ENCODE data around the gene UROC1.

- TF ChIP-seq CREB1 (IDR thresholded peaks at IDR 0.05; ENCODE audit: low read depth) (no peak), YY1 (IDR thresholded peaks at IDR 0.05; ENCODE audit: low read depth) (no peak), CEBPB (IDR thresholded peaks at IDR 0.05) (no peak), EP300 (IDR thresholded peaks at IDR 0.05; ENCODE audit: borderline replicate concordance) (no peak), TCF12 (IDR thresholded peaks at IDR 0.05; ENCODE audit: low read depth) (no peak), MAX (IDR thresholded peaks at IDR 0.05) (no peak), TEAD4 (IDR thresholded peaks at IDR 0.05) (no peak), RAD21 (IDR thresholded peaks at IDR 0.05; ENCODE audit: low read depth) (no peak), FOXM1 (IDR thresholded peaks at IDR 0.05; ENCODE audit: borderline replicate concordance, low read depth) (no peak), USF1 (IDR thresholded peaks at IDR 0.05) (no peak), TAF1 (IDR thresholded peaks at IDR 0.05; ENCODE audit: low read depth) (no peak)
- TF ChIP-seq, protein P1, sequence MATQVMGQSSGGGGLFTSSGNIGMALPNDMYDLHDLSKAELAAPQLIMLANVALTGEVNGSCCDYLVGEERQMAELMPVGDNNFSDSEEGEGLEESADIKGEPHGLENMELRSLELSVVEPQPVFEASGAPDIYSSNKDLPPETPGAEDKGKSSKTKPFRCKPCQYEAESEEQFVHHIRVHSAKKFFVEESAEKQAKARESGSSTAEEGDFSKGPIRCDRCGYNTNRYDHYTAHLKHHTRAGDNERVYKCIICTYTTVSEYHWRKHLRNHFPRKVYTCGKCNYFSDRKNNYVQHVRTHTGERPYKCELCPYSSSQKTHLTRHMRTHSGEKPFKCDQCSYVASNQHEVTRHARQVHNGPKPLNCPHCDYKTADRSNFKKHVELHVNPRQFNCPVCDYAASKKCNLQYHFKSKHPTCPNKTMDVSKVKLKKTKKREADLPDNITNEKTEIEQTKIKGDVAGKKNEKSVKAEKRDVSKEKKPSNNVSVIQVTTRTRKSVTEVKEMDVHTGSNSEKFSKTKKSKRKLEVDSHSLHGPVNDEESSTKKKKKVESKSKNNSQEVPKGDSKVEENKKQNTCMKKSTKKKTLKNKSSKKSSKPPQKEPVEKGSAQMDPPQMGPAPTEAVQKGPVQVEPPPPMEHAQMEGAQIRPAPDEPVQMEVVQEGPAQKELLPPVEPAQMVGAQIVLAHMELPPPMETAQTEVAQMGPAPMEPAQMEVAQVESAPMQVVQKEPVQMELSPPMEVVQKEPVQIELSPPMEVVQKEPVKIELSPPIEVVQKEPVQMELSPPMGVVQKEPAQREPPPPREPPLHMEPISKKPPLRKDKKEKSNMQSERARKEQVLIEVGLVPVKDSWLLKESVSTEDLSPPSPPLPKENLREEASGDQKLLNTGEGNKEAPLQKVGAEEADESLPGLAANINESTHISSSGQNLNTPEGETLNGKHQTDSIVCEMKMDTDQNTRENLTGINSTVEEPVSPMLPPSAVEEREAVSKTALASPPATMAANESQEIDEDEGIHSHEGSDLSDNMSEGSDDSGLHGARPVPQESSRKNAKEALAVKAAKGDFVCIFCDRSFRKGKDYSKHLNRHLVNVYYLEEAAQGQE (IDR thresholded peaks at IDR 0.05; ENCODE audit: low read depth): no peak
Observed at GRCh38 chr3:126460381-126460780, 57.2 kb downstream of the UROC1 start.

All from Ishikawa (cell line).